Spleen (tissue), 7 donors: ENCODE results near the gene PPP2R2B.

Source experiments
- CTCF ChIP-seq, 11 experiments: fragments of 200-600 bp in 7 of 11; fragments of 450-650 bp in 4 of 11; sonication (generic) in 4 of 11; IDR thresholded peaks in 8 of 11; conservative IDR thresholded peaks in 3 of 11; 1 replicate in 7 of 11; 2 replicates in 4 of 11; pipeline versions ENCODE4 v1.4.0 to v1.8.0; 2016 to 2021; ENCODE audit warnings: antibody characterized with exemption in 11 of 11, inconsistent platforms in 4 of 11, mild to moderate bottlenecking in 1 of 11
- POLR2A ChIP-seq, 3 donors: fragments of 450-650 bp; IDR thresholded peaks; one replicate each; pipeline ENCODE4 v1.5.1; 2017; ENCODE audit warnings: antibody characterized with exemption in 3 of 3, mild to moderate bottlenecking in 1 of 3
- POLR2AphosphoS5 ChIP-seq, 3 donors: sonication (generic); formaldehyde crosslinking; IDR thresholded peaks; one replicate each; pipeline ENCODE4 v1.5.1; 2017; ENCODE audit warnings: antibody characterized with exemption in 3 of 3
- donor health status: DM: no; HTN: no; CAD: no; lungs with moderate emphysema.
- donor health status: DM: no; HTN: no; CAD: no.
- donor health status: DM: no; HTN: no; CAD: no.

DNA sequence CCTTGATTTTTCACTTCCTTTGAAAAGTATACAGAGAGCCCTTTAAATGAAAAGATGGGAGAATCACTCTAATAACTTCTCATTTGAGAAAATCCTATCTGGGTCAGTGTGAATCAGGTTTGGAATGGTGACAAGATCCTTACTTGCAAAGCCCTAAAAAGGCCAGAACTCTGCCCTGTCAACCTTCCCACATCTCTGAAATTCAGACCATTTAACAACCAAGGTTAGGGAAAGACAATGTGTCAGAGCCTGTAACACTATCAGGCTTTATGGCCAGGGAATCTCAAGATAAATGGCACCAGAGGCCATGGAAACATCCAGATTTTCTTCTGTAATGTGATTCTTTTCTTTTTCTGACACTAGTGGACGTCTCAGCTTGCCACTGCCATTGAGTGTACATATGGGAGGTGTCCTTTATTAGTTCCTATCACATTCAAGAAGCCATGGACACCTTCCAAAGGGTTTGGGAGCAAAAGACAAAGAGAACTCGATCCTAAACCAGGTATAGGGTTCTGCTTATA lies 196.9 kb downstream of the PPP2R2B start:
- TF ChIP-seq CTCF (IDR thresholded peaks at IDR 0.05 in 8 of 11, conservative IDR thresholded peaks at IDR 0.05 in 3 of 11) (no peak), POLR2AphosphoS5 (IDR thresholded peaks at IDR 0.05) (no peak), POLR2A (IDR thresholded peaks at IDR 0.05) (no peak)
